Measurements from ENCODE around the gene PARVB. TPM values are rescaled to one million over a fixed set of nuclear protein-coding genes. Genes with fewer than 3 reads are reported as not detected.

Gene PARVB
- total and polyA plus RNA-seq, 10 of the 15 experiments (the other 5 are each of a cell fraction or from before 2014, with no cell fraction given): 5.2 to 264 (median 76.0) TPM

- TF ChIP-seq JUND (IDR thresholded peaks at IDR 0.05; ENCODE audit: low read depth, low read length) (no peak), NRF1 (conservative IDR thresholded peaks at IDR 0.05; ENCODE audit: low read depth, low read length) (no peak), PAX8 (IDR thresholded peaks at IDR 0.05) (no peak), SMAD5 (IDR thresholded peaks at IDR 0.05; ENCODE audit: low read depth) (no peak), KAT2A (conservative IDR thresholded peaks at IDR 0.05; ENCODE audit: control insufficient read depth, low read depth, low read length) (no peak), SRF (IDR thresholded peaks at IDR 0.05; ENCODE audit: low read depth in 2 of 2, low read length in 2 of 2) (no peak)
These were observed 93.6 kb downstream of the PARVB start (continued) for GRCh38 chr22:44117746-44118145.

DNA sequence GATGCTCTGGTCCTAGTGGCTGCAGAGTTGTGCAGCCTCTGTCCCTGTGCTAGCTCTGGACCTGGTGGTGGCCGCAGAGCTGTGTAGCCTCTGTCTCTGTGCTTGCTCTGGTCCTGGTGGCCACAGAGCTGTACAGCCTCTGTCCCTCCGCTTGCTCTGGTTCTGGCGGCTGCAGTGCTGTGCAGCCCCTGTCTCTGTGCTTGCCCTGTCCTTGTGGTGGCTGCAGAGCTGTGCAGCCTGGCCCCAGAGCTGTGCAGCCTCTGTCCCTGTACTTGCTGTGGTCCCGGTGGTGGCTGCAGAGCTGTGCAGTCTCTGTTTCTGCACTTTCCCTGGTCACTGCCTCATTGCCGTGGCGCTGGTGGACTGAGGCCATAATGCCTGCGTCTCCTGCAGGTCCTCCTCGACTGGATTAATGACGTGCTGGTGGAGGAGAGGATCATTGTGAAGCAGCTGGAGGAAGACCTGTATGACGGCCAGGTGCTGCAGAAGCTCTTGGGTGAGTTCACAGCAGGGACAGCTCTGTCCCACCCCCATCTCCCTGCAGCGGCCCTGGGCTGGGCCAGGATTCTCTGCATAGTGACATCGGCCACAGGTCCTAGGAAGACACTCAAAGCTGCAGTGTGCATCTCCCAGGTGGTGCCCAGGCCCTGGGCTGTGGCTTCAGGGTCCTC lies 94.7 kb downstream of the PARVB start:
- no peak overlapping the region for H3K27ac ChIP-seq (ENCODE audit: control insufficient read depth, insufficient read depth)
- H3K27me3 ChIP-seq (replicated peaks in 1 of 2; ENCODE audit: control insufficient read depth in 2 of 2, insufficient read depth in 2 of 2, low read length in 1 of 2): no peaks in the 10 kb centered on the region
- no peak overlapping the region for H3K4me3 ChIP-seq
- no peak for DNase-seq (ENCODE audit: low read depth, low spot score)
- TF ChIP-seq MYC (IDR thresholded peaks at IDR 0.05; ENCODE audit: insufficient read depth, insufficient read length, insufficient replicate concordance, low read length, severe bottlenecking) (no peak), MYB (IDR thresholded peaks at IDR 0.05; ENCODE audit: borderline replicate concordance, low read depth, low read length) (no peak), CBX5 (IDR thresholded peaks at IDR 0.05; ENCODE audit: low read depth) (no peak), ASH2L (IDR thresholded peaks at IDR 0.05; ENCODE audit: borderline replicate concordance, low read depth) (no peak), GATAD2B (conservative IDR thresholded peaks at IDR 0.05; ENCODE audit: low read depth) (no peak), BRCA1 (IDR thresholded peaks at IDR 0.05; ENCODE audit: low read depth, low read length) (no peak), NFIC (IDR thresholded peaks at IDR 0.05; ENCODE audit: low read depth, low read length) (no peak), TCF7 (IDR thresholded peaks at IDR 0.05; ENCODE audit: borderline replicate concordance) (no peak), SIN3A (IDR thresholded peaks at IDR 0.05; ENCODE audit: low read depth, low read length) (no peak), HDAC2 (IDR thresholded peaks at IDR 0.05) (no peak), KAT2A (conservative IDR thresholded peaks at IDR 0.05; ENCODE audit: control insufficient read depth, low read depth, low read length) (no peak), SMARCA5 (IDR thresholded peaks at IDR 0.05) (no peak), USF1 (IDR thresholded peaks at IDR 0.05; ENCODE audit: borderline replicate concordance, extremely low read length, insufficient read depth, low read depth, low read length) (no peak), IKZF1 (conservative IDR thresholded peaks at IDR 0.05) (no peak), SIX5 (IDR thresholded peaks at IDR 0.05; ENCODE audit: low read depth, low read length, severe bottlenecking) (no peak), ZNF274 (IDR thresholded peaks at IDR 0.05; ENCODE audit: insufficient read depth, insufficient read length) (no peak), STAT3 (IDR thresholded peaks at IDR 0.05; ENCODE audit: low read depth, low read length) (no peak)
- TF ChIP-seq, protein P1, sequence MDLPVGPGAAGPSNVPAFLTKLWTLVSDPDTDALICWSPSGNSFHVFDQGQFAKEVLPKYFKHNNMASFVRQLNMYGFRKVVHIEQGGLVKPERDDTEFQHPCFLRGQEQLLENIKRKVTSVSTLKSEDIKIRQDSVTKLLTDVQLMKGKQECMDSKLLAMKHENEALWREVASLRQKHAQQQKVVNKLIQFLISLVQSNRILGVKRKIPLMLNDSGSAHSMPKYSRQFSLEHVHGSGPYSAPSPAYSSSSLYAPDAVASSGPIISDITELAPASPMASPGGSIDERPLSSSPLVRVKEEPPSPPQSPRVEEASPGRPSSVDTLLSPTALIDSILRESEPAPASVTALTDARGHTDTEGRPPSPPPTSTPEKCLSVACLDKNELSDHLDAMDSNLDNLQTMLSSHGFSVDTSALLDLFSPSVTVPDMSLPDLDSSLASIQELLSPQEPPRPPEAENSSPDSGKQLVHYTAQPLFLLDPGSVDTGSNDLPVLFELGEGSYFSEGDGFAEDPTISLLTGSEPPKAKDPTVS (IDR thresholded peaks at IDR 0.05; ENCODE audit: low read depth, low read length): no peak
- no peak for ATAC-seq
- H3K4me1 ChIP-seq (ENCODE audit: control insufficient read depth, insufficient read depth, low read length): no peaks in the 10 kb centered on the region
- H3K9ac ChIP-seq (ENCODE audit: control insufficient read depth, insufficient read depth, low read length): no peak overlapping the region
- H4K20me1 ChIP-seq (ENCODE audit: control insufficient read depth, insufficient read depth): no peaks in the 10 kb centered on the region
- POLR2A ChIA-PET: no interaction called here
- RAD21 ChIA-PET (ENCODE audit: unreplicated experiment): no interaction called here
- intact Hi-C loops (cut with micrococcal nuclease; ENCODE audit: unreplicated experiment) (no loop called here), in situ Hi-C loops (cut with MboI) (no loop called here)
- H3K36me3 ChIP-seq (ENCODE audit: control insufficient read depth in 2 of 2, insufficient read depth in 2 of 2, low read length in 1 of 2): peaks cover 15 to 19% of the 10 kb centered on the region in 2 experiments
- CTCF ChIA-PET: interaction anchor here (0.9 kb wide), 1 partner anchor 125 kb away, joined by 3 read pairs; no protein-coding TSS in a partner anchor
- BruUV-seq (replicated peaks): no TSS peak
- FAIRE-seq: no peak
- SMC1A ChIA-PET (ENCODE audit: uncharacterized antibody, unreplicated experiment): no interaction called here
- H3K9me3 ChIP-seq (replicated peaks; ENCODE audit: control insufficient read depth, insufficient read depth, low read length): peaks cover 2% of the 10 kb centered on the region; the same call in 2 of the 3 replicates
- H3K79me2 ChIP-seq (ENCODE audit: control insufficient read depth, insufficient read depth, low read length): no peaks in the 10 kb centered on the region
- H2AFZ ChIP-seq (ENCODE audit: control insufficient read depth, low read depth, low read length): no peak overlapping the region
- H3K4me2 ChIP-seq (ENCODE audit: control insufficient read depth, insufficient read depth): no peak overlapping the region
- 79% methylated on average over 12 of the region's 12 CpGs for WGBS (ENCODE audit: insufficient coverage, insufficient replicate concordance, low lambda C conversion rate, missing lambda C conversion rate)

Measured in GM12878 (cell line).